ENCODE data around the gene ALDH4A1. TPM values are rescaled to one million over a fixed set of nuclear protein-coding genes. Genes with fewer than 3 reads are reported as not detected.

The ALDH4A1 gene, protein sequence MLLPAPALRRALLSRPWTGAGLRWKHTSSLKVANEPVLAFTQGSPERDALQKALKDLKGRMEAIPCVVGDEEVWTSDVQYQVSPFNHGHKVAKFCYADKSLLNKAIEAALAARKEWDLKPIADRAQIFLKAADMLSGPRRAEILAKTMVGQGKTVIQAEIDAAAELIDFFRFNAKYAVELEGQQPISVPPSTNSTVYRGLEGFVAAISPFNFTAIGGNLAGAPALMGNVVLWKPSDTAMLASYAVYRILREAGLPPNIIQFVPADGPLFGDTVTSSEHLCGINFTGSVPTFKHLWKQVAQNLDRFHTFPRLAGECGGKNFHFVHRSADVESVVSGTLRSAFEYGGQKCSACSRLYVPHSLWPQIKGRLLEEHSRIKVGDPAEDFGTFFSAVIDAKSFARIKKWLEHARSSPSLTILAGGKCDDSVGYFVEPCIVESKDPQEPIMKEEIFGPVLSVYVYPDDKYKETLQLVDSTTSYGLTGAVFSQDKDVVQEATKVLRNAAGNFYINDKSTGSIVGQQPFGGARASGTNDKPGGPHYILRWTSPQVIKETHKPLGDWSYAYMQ
- polyA plus RNA-seq (2012; ENCODE audit: missing spikeins): 2.8 TPM

DNA sequence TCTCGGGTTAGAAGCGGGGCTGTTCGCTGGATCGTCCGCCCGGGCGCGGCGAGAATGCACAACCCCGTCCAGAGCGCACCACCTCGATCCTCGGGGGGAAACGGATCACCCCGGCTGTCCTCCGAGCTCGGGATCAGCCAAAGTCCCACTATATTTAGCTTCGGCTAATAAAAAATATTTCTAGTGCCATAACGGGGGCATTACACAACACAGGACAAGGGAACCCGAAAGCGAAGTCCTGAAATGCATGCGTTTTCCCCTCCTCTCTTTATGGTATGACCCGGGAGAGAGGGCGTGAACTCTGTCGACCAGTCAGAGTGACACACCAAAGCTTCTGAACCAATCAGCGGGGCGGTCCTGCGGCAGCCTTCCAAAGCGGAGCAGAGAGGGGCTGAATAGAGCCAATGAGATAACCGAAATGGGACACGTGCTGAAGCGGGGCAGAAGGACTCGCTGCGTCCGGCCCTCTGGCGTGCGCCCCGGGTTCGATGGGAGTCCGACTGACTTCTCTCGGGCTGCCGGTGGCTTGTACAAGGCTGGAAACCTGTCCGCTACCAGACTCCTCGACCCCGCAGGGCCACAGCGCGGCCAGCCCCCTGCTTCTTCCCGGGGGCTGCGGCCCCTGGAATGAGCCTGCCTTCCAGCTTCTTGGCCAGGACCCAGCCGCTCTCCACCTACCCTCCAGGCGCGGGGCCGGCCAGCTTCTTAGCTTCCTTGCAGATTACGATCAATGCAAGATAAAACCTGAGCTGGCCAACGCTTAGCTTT, at the start of gene ALDH4A1:
ALDH4A1 (minus strand) TSS at position 33 of the 768 bp plus-strand sequence; CDS start at position 1, 32 bp downstream.
- TF ChIP-seq TAF1 (IDR thresholded peaks at IDR 0.05; ENCODE audit: borderline replicate concordance, low read depth, low read length) (peak; percentile 39; the same call in 1 of the 2 replicates), POLR2AphosphoS5 (IDR thresholded peaks at IDR 0.05; ENCODE audit: low read depth, low read length) (no peak), POLR2A (IDR thresholded peaks at IDR 0.05; ENCODE audit: low read depth, low read length) (peak; percentile 66)
- DNase-seq (ENCODE audit: insufficient read length): peak; percentile 99
- peak; percentile 99 for FAIRE-seq

DNA sequence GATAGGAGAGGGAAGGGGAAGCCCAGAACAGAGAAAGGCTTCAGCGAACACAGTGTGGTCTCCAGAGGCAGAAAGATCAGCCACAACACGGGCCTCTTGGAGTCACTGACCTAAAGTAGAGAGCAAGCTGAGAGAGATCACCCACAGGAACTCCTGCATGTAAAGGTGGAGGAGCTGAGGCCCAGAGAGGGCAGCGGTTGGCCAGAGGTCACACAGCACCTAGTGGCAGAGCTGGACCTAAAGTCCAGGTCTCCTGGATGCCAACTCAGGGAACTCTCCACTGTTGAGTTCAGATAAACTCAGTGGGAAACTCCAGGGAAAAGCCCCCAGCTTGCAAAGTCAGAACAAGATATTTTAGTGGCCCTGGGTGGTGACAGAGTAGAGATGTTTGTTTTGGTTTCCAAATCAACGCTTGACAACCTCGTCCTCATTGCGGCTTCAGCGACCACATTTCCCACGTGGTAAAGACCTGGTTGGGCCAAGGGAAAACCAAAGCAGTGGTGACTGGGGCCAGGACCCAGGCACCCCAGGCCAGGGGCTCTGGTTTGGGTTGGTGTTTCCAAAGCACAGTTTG, 49.5 kb upstream of the ALDH4A1 start:
- FAIRE-seq (peak; percentile 96), DNase-seq (ENCODE audit: insufficient read length) (peak; percentile 67)
- peak; percentile 75 for TF ChIP-seq POLR2AphosphoS5 (IDR thresholded peaks at IDR 0.05; ENCODE audit: low read depth, low read length)
- TF ChIP-seq POLR2A (IDR thresholded peaks at IDR 0.05; ENCODE audit: low read depth, low read length): peak; percentile 35; the same call in 1 of the 2 replicates
- no peak for TF ChIP-seq TAF1 (IDR thresholded peaks at IDR 0.05; ENCODE audit: borderline replicate concordance, low read depth, low read length)

DNA sequence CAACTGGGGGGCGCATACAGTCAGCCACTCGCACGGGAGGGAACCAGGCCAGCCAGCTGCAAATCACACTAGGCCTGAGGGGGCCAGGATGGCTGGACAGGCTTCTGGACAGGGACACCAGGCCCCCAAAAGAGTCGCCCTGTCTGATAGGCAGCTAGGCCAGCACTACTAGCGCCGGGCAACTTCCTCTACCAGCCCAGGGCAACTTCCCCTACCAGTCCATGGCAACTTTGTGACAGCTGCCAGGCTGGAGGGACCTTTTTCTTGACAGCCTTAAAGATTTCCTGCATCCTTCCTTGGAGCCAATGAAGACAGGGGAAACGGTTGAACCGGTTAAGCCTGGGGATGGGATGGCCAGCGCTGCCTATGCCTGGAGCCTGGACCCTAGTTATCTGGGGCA, 49.1 kb upstream of the ALDH4A1 start:
- TF ChIP-seq POLR2AphosphoS5 (IDR thresholded peaks at IDR 0.05; ENCODE audit: low read depth, low read length) (no peak), TAF1 (IDR thresholded peaks at IDR 0.05; ENCODE audit: borderline replicate concordance, low read depth, low read length) (no peak), POLR2A (IDR thresholded peaks at IDR 0.05; ENCODE audit: low read depth, low read length) (no peak)
- FAIRE-seq (no peak), DNase-seq (ENCODE audit: insufficient read length) (no peak)

DNA sequence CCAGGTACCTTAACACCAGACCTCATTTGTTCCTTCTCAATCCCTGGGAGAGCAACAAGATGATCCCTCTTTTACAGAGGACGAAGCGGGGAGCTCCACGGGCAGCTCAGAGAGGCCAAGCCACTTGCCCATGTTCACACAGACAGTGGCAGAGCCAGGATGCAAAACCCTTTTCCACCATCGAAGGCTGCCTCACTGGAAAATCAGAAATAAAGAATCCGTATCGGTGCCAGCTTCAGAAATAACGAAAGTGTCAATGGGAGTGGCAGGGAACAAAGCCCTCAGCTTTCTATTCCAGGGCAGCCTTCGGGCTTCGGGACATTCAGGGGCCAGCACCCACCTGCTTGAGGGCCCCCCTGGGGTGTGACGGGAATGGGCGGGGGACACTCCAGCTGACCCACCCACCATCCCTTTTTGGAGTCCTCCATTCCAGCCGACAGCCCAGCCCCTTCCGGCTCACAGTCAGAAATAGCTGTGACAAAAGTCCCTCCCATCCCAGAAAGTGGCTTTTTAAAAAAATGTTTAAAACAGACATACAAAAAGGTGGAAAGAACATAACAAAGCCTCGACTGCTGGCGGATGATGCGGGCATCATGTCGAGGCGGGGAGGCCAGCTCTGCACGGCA, 48.2 kb upstream of the ALDH4A1 start:
- no peak for DNase-seq (ENCODE audit: insufficient read length)
- TF ChIP-seq TAF1 (IDR thresholded peaks at IDR 0.05; ENCODE audit: borderline replicate concordance, low read depth, low read length) (0 out of 2 replicates have a peak, but pooled peaks have one; percentile 12), POLR2AphosphoS5 (IDR thresholded peaks at IDR 0.05; ENCODE audit: low read depth, low read length) (no peak)
- no peak for FAIRE-seq

DNA sequence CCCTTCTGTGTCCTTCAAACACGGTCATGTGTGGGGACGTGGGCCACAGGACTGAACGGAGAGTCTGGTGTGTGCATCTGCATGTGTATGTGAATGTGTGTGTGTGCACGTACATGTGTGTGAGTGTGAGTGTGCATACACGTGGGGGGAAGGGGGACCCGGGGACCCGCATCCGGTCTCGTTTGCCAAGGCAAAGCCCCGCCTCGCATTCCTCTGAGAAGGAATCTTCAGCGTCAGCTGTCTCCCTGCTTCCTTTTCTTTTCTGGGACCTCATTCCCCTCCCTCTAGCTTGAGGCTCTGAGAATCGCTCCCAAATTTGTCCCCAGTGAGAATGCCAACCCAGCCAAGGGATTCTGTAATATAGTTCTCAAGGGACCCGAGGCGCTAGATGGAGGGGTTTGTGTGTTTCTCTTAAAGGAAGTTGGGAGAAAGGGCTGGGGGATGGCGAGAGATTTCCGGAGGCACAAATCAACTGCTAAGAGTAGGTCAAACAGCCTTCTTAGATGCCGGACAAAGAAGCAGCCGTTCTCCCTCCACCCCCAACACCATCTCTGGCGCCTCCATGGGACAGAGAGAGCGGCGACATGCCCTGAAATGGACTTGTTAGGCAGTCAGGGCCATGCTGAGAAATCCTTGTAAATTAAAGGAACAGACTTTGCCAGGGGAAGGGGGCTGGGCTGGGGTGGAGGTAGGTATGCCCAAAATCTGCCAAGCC, 47.5 kb upstream of the ALDH4A1 start:
- no peak for DNase-seq (ENCODE audit: insufficient read length)
- TF ChIP-seq POLR2AphosphoS5 (IDR thresholded peaks at IDR 0.05; ENCODE audit: low read depth, low read length) (no peak), POLR2A (IDR thresholded peaks at IDR 0.05; ENCODE audit: low read depth, low read length) (no peak), TAF1 (IDR thresholded peaks at IDR 0.05; ENCODE audit: borderline replicate concordance, low read depth, low read length) (no peak)
- FAIRE-seq: peak; percentile 53

DNA sequence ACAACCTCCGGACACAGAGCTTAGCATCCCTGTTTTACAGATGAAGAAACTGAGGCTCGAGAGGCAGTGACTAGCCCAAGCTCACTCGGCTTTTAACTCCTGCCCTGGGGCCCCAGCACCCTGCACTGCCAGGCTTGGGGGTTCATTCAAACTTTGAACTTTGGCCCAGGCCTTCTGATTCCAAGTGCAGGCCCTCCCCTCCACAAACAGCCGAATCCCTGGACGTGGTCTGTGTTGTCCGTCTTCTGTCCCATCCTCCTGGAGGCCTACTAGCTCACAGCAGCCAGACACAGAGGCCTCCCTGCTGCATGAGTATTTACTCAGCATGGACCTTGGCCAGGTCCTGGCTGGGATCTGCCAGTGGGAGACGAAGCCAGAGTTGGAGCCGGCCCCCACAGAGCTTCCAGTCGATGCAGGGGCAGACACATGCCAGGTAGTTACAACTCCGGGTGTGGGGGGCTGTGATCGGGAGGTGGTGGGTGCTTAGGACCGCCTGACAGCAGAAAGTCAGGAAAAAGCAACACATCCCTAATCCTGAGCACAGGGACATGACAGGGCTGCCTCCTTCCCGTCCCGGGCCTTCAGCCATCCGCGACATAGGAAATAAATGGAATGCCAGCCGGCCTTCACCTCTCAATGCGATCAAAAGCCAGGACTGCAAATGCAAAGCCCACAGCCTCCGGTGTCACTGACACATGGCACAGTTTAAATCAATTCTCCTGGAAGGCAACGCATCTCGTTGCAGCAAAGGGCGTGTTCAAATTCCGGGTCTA, 46.7 kb upstream of the ALDH4A1 start:
- DNase-seq (ENCODE audit: insufficient read length): no peak
- no peak for TF ChIP-seq POLR2AphosphoS5 (IDR thresholded peaks at IDR 0.05; ENCODE audit: low read depth, low read length)
- no peak for TF ChIP-seq TAF1 (IDR thresholded peaks at IDR 0.05; ENCODE audit: borderline replicate concordance, low read depth, low read length)
- TF ChIP-seq POLR2A (IDR thresholded peaks at IDR 0.05; ENCODE audit: low read depth, low read length): no peak
- FAIRE-seq: no peak

DNA sequence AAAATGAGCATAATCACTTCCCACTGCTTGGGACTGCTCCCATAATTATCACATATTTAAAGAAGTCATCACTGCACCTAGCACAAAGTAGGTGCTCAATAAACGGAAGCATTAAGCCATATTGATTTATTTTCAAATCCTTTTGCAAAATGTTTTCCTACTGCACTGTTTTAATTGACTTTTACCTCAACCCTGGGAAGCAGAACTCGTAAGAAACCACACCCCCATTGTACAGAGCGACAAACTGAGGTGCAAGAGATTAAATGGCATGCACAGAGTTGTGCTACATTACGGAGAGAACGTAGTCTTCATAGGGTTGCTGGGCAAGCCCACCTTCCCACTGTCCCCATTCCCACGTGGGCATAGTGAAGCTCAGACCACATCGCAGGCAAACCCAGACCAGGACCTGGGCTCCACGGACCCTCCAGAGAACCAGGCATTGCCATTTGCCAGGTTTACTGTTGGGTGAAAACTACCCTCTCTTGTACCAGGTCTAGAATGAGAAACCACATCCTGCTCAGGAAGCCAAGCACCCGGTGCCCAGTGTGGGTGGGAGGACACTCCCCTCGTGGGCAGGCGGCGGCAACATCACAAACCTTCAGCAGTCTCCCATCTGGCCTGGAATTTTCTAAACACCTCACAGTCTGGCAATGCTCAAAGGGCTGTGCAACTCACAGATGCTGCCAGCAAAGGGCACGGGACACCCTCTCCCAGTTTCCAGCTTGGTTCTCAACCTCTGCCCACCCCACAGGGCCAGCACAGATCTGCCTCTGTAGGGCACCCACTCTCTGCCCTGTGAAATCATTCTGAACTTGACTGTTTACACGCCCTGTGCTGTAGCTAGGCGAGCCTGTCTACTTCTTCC, 45.9 kb upstream of the ALDH4A1 start:
- DNase-seq (ENCODE audit: insufficient read length): no peak
- TF ChIP-seq TAF1 (IDR thresholded peaks at IDR 0.05; ENCODE audit: borderline replicate concordance, low read depth, low read length): no peak
- TF ChIP-seq POLR2A (IDR thresholded peaks at IDR 0.05; ENCODE audit: low read depth, low read length): no peak
- no peak for TF ChIP-seq POLR2AphosphoS5 (IDR thresholded peaks at IDR 0.05; ENCODE audit: low read depth, low read length)

DNA sequence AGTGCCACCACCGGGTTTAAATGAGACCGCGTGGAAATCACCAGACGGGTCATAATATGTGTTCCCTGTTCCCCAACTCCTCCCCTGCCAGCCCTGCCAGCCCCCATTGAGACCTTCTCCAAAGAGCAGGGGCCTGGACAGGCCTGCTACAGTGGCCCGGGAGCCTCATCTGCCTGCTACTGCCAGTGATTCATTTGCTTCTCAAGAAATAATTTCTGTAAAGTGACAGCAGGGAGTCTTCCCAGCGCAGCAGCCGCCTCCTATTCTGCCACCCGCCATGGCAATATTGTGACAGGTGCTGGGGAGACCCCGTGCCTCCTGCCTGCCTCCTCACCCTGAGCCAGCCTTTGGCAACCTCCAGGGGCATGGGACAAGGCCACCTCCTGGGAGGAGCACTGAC, 45.2 kb upstream of the ALDH4A1 start:
- DNase-seq (ENCODE audit: insufficient read length) (no peak), FAIRE-seq (no peak)
- TF ChIP-seq TAF1 (IDR thresholded peaks at IDR 0.05; ENCODE audit: borderline replicate concordance, low read depth, low read length): no peak
- no peak for TF ChIP-seq POLR2A (IDR thresholded peaks at IDR 0.05; ENCODE audit: low read depth, low read length)

More for the DNA sequence above, 45.9 kb upstream of the ALDH4A1 start:
- FAIRE-seq: peak; percentile 30
